Heart left ventricle (tissue), 16 donors: ENCODE data around the gene SRGAP3. TPM values are rescaled to one million over a fixed set of nuclear protein-coding genes. Genes with fewer than 3 reads are reported as not detected.

Experiments
- ATAC-seq, 4 donors: fragments of 200-7000 bp; cut with Tn5 transposase; one replicate each; pipeline ENCODE4 v1.9.1; 2020 to 2022; ENCODE audit warnings: moderate library complexity in 4 of 4, mild to moderate bottlenecking in 3 of 4, moderate number of reproducible peaks in 1 of 4
- DNase-seq, 5 donors: peaks; one replicate each; pipeline ENCODE4 v3.0.0-alpha.2; 2020
- H3K27ac ChIP-seq, 12 donors: fragments of 200-600 bp; sonication (generic) in 4 of 12; one replicate each; pipeline versions ENCODE4 v1.5.0 to v1.8.0; 2016 to 2022; ENCODE audit warnings: mild to moderate bottlenecking in 2 of 12
- H3K27me3 ChIP-seq, 9 donors: fragments of 200-600 bp; sonication (generic) in 2 of 9; one replicate each; pipeline versions ENCODE4 v1.5.1 to v1.8.0; 2016 to 2022; ENCODE audit warnings: mild to moderate bottlenecking in 3 of 9
- H3K36me3 ChIP-seq, 9 donors: fragments of 200-600 bp; sonication (generic) in 2 of 9; one replicate each; pipeline versions ENCODE4 v1.5.0 to v1.8.0; 2018 to 2022; ENCODE audit warnings: mild to moderate bottlenecking in 2 of 9
- H3K4me1 ChIP-seq, 12 donors: fragments of 200-600 bp; sonication (generic) in 4 of 12; one replicate each; pipeline versions ENCODE4 v1.5.0 to v1.8.0; 2016 to 2022; ENCODE audit warnings: mild to moderate bottlenecking in 3 of 12
- H3K4me3 ChIP-seq, 12 donors: fragments of 200-600 bp; sonication (generic) in 4 of 12; one replicate each; pipeline versions ENCODE4 v1.5.0 to v1.8.0; 2017 to 2022; ENCODE audit warnings: mild to moderate bottlenecking in 9 of 12, moderate library complexity in 4 of 12
- H3K9me3 ChIP-seq, 12 donors: fragments of 200-600 bp; sonication (generic) in 4 of 12; one replicate each; pipeline versions ENCODE4 v1.5.0 to v1.8.0; 2016 to 2022; ENCODE audit warnings: mild to moderate bottlenecking in 1 of 12
- POLR2A ChIP-seq, 2 donors: fragments of 450-650 bp; IDR thresholded peaks; one replicate each; pipeline ENCODE4 v1.6.1; 2017; ENCODE audit warnings: antibody characterized with exemption in 2 of 2, mild to moderate bottlenecking in 2 of 2, moderate library complexity in 2 of 2
- WGBS, 4 donors: extraction: QIAGEN DNeasy Blood & Tissue Kit in 2 of 4; methylation state at CpG; one replicate each; pipeline versions ENCODE4 v1.1.5 to v1.1.7; 2013 to 2018; 5-methylcytosine and 5-hydroxymethylcytosine counted together
- intact Hi-C, 10 donors: fragments of 100-400 bp; cut with DNase I; formaldehyde crosslinking; loops; one replicate each; pipeline versions ENCODE4 v1.11.1 to v1.14.2; 2022
- polyA plus RNA-seq, 2 donors: library from polyadenylated mRNA; stranded (reverse); fragments of 200-250 nt; gene quantifications; one replicate each; pipeline ENCODE4 v1.2.3, GENCODE V29; 2013
- total RNA-seq, 9 donors: library from RNA; depleted of rRNA in 2 of 9; stranded (reverse); fragments of >200 nt in 2 of 9; fragmentation: NEBNext Ultra II Directional in 3 of 9; extraction: Animal tissue kit (Norgen Biotek cat#: 25700) in 3 of 9; gene quantifications; one replicate each; pipeline versions ENCODE4 v1.1.0 to v1.2.4, GENCODE V29; 2016 to 2023
- TF ChIP-seq, protein P1 (sequence below), 12 donors: fragments of 200-600 bp; sonication (generic) in 4 of 12; IDR thresholded peaks; one replicate each; pipeline versions ENCODE4 v1.5.0 to v1.8.0; 2018 to 2022; ENCODE audit warnings: antibody characterized with exemption in 12 of 12, mild to moderate bottlenecking in 5 of 12
- donor health status: ischemic (EF 13 %, LVEDD 7.1; RV severe dilation, severe dysfunction).
- donor health status: healthy with polysubstance abuse.
- donor health status: DM: no; HTN: yes; CAD: no.
- donor health status: DM: no; HTN: no; CAD: no.
- donor health status: ischemic (EF 25% LVEDD 6.9; RV normal size, moderate dysfunction).
- donor health status: ischemic (EF 25% LVEDD 5.7; RV mildly dilated, moderate dysfunction).
- donor health status: healthy.
- donor health status: DM: yes; HTN: yes; CAD: no.
- donor health status: ischemic (EF 35%, LVEDD 5.7; RV mildly dilated, moderate dysfunction).
- donor health status: nonischemic (EF 11% LVEDD 7.7; RV severe dilation, severe dysfunction).
- donor health status: DM: yes; HTN: yes; CAD: no.
- donor health status: PGD.
- donor health status: ischemic (EF 29% LVEDD 5.4; RV normal size, mild dysfunction).
- donor health status: nonischemic (EF 23%, LVEDD 6.1; RV moderate dilation, normal function).

SRGAP3 gene
- total and polyA plus RNA-seq, 11 donors = 1.4 to 16.8 (median 9.0) TPM

DNA sequence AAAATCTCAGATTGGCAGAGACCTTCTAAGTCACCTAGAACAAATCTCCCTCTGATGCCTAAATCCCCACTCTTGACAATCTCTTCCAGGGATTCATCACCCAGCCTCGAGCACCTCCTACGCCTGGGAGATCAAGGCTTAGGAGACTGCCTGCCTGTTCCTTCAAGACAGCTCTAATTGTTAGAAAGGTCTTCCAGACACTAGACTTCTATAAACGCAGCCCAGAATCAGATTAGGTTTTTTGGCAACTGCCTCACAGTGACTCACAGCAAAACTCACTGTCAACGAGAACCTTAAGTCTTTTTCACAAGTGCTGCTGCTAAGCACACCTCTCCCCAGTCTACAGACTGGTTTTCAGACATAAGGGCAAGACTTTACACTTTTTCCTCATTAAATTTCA is 23.1 kb downstream of the SRGAP3 start:
- Histone ChIP-seq H3K9me3 (no peaks in the 10 kb centered on the region), H3K27ac (no peak overlapping the region), H3K36me3 (no peaks in the 10 kb centered on the region), H3K4me3 (no peak overlapping the region), H3K4me1 (peaks cover 0 to 27% (median 6%) of the 10 kb centered on the region in 12 donors), H3K27me3 (no peaks in the 10 kb centered on the region)
- ATAC-seq (peak in 1 of 4 donors; percentile 21), DNase-seq (no peak)
- no peak for TF ChIP-seq POLR2A (IDR thresholded peaks at IDR 0.05)
- TF ChIP-seq, protein P1, sequence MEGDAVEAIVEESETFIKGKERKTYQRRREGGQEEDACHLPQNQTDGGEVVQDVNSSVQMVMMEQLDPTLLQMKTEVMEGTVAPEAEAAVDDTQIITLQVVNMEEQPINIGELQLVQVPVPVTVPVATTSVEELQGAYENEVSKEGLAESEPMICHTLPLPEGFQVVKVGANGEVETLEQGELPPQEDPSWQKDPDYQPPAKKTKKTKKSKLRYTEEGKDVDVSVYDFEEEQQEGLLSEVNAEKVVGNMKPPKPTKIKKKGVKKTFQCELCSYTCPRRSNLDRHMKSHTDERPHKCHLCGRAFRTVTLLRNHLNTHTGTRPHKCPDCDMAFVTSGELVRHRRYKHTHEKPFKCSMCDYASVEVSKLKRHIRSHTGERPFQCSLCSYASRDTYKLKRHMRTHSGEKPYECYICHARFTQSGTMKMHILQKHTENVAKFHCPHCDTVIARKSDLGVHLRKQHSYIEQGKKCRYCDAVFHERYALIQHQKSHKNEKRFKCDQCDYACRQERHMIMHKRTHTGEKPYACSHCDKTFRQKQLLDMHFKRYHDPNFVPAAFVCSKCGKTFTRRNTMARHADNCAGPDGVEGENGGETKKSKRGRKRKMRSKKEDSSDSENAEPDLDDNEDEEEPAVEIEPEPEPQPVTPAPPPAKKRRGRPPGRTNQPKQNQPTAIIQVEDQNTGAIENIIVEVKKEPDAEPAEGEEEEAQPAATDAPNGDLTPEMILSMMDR (IDR thresholded peaks at IDR 0.05) = no peak
- 41 to 54% (median 44%) methylated on average over 4 of the region's 4 CpGs for WGBS, 4 donors
- intact Hi-C loops = no loop called here

GRCh38 chr3:9225268-9225667 is 24.2 kb downstream of the SRGAP3 start:
- Histone ChIP-seq H3K4me1 (peaks cover 0 to 18% (median 5%) of the 10 kb centered on the region in 12 donors), H3K27me3 (no peaks in the 10 kb centered on the region), H3K4me3 (no peak overlapping the region), H3K9me3 (no peaks in the 10 kb centered on the region), H3K27ac (no peak overlapping the region), H3K36me3 (no peaks in the 10 kb centered on the region)
- no peak for ATAC-seq
- DNase-seq = no peak
- WGBS, 4 donors = 92 to 100% (median 97%) methylated on average over 1 of the region's 1 CpG
- TF ChIP-seq POLR2A (IDR thresholded peaks at IDR 0.05) = no peak
- TF ChIP-seq, protein P1 (IDR thresholded peaks at IDR 0.05) = no peak
- intact Hi-C loops = no loop called here

GRCh38 chr3:9224490-9224889 is 25.0 kb downstream of the SRGAP3 start:
- 85 to 90% (median 87%) methylated on average over 5 of the region's 5 CpGs for WGBS, 4 donors
- Histone ChIP-seq H3K36me3 (no peaks in the 10 kb centered on the region), H3K27me3 (no peaks in the 10 kb centered on the region), H3K4me3 (no peak overlapping the region), H3K4me1 (peaks cover 0 to 10% (median 2%) of the 10 kb centered on the region in 12 donors), H3K27ac (no peak overlapping the region), H3K9me3 (no peaks in the 10 kb centered on the region)
- ATAC-seq (no peak), DNase-seq (no peak)
- TF ChIP-seq POLR2A (IDR thresholded peaks at IDR 0.05) = no peak
- intact Hi-C loops = no loop called here

GRCh38 chr3:9223672-9224071 is 25.8 kb downstream of the SRGAP3 start:
- TF ChIP-seq POLR2A (IDR thresholded peaks at IDR 0.05) = no peak
- TF ChIP-seq, protein P1 (IDR thresholded peaks at IDR 0.05) = no peak

More at GRCh38 chr3:9223672-9224071, 25.8 kb downstream of the SRGAP3 start:
- H3K27ac ChIP-seq = no peak overlapping the region
- no peaks in the 10 kb centered on the region for H3K27me3 ChIP-seq
- H3K4me3 ChIP-seq = no peak overlapping the region
- DNase-seq (no peak), ATAC-seq (no peak)
- peaks cover 0 to 5% (median 0%) of the 10 kb centered on the region in 12 donors for H3K4me1 ChIP-seq
- H3K9me3 ChIP-seq = no peaks in the 10 kb centered on the region
- 69 to 72% (median 72%) methylated on average over 5 to 6 of the region's 6 CpGs for WGBS, 4 donors
- intact Hi-C loops = no loop called here
- H3K36me3 ChIP-seq = no peaks in the 10 kb centered on the region
